Testis (tissue), 2 donors: ENCODE data around the gene YTHDF1.

Experiments used
- CTCF ChIP-seq, 3 experiments: fragments of 450-650 bp in 2 of 3; fragments of 200-600 bp in 1 of 3; sonication (generic) in 1 of 3; IDR thresholded peaks; one replicate each; pipeline ENCODE4 v1.5.1; 2016 to 2019; ENCODE audit warnings: antibody characterized with exemption in 3 of 3, mild to moderate bottlenecking in 2 of 3, moderate library complexity in 1 of 3
- POLR2A ChIP-seq: fragments of 450-650 bp; IDR thresholded peaks from one replicate; pipeline ENCODE4 v1.6.1; 2017; ENCODE audit warnings: antibody characterized with exemption, mild to moderate bottlenecking, moderate library complexity

- TF ChIP-seq CTCF (IDR thresholded peaks at IDR 0.05): peak in 1 of 3 experiments; percentile 22
- TF ChIP-seq POLR2A: no peak
These were observed at the start of gene YTHDF1 for GRCh38 chr20:63216041-63216848.
